ENCODE measurements around the gene ARHGEF7.
"Not testable (repeated sequence)": the region's sequence is repeated elsewhere in the genome, so short reads cannot be mapped to it uniquely, and the experiment has no call there.

Gene ARHGEF7

DNA sequence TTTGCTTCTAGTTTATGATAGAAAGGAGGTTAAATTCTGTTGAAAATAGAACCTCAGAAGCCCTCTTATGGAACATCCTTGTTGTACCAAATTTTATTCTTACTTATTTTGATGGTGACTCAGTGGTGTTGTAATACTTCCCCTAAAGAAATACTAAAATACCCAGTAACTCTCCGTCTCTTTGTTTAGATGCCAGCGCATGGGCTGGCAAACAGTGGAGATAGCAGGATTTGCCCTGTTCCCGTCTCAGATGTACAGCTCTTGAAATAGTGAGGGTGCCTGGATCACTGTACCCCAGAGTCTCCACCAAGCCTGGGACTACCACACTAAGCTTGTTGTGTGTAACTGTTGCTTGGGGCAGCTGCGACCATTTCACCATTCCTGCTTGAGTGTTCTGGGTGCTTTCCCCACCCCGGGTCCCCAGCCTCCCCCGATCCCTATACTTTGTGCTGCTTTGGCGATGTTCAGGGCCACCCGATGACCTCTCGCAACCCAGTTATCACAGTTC, 138.3 kb downstream of the ARHGEF7 start:
- no peak for DNase-seq (ENCODE audit: low spot score)

DNA sequence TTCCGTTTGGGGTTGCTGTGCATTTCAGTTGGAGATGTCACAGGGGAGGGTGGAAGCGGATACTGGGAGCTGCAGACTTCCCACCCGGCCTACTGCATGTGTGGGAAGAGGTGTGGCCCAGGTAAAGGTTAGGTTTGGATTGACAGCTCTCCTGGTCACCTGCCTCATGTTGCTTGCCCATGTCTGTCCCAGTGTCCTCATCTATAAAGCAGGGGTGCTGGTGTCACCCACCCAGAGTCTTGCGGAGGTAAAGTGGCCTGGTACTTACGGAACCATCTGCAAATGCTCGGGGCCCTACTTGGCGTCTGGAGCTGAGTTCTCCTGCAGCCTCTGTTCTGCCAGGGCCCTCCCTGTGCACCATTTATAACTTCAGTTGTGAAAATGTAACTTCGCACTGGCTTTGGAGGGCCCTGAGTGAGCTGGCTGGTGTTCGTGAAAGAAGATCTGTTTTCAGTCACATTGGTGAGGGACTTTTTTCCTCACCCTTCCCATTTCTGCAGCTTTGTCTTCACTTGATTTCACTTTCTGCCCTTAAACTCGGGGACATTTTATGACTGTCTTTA, 140.2 kb downstream of the ARHGEF7 start:
- DNase-seq (ENCODE audit: low spot score), result no peak

GRCh38 chr13:111256458-111256857, 141.3 kb downstream of the ARHGEF7 start:
- DNase-seq (ENCODE audit: low spot score), result no peak

DNA sequence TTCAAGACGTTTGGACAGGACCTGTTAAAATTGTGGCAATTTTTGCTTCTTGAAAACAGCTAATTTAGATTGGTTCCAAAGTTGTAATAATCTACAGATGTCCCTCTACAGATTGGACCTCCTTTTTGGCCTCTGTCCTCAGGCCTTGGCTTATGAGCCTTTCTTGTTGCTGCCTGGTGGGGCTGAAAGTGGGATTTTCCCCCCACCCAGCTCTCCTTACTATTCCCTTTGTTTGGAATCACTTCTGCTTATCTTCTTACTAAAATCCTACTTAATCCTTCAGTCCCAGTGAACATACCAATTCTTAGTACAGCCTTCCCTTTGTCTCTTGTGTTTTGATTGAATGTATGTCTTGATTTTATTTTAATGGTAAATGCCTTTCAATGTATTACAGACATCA, 141.8 kb downstream of the ARHGEF7 start:
- DNase-seq (ENCODE audit: low spot score), result no peak

- DNase-seq (ENCODE audit: low spot score), result not testable (repeated sequence)
Observed at GRCh38 chr13:111257899-111258298, 142.8 kb downstream of the ARHGEF7 start.

- no peak for DNase-seq (ENCODE audit: low spot score)
Observed at GRCh38 chr13:111258637-111259036, 143.5 kb downstream of the ARHGEF7 start.

GRCh38 chr13:111259058-111259457, 143.9 kb downstream of the ARHGEF7 start:
- DNase-seq (ENCODE audit: low spot score), result no peak

- DNase-seq (ENCODE audit: low spot score), result no peak
Observed at GRCh38 chr13:111261326-111261725, 146.2 kb downstream of the ARHGEF7 start.

GRCh38 chr13:111262281-111262680, 147.2 kb downstream of the ARHGEF7 start:
- no peak for DNase-seq (ENCODE audit: low spot score)

- DNase-seq (ENCODE audit: low spot score), result no peak
Observed at GRCh38 chr13:111262715-111263114, 147.6 kb downstream of the ARHGEF7 start.

DNA sequence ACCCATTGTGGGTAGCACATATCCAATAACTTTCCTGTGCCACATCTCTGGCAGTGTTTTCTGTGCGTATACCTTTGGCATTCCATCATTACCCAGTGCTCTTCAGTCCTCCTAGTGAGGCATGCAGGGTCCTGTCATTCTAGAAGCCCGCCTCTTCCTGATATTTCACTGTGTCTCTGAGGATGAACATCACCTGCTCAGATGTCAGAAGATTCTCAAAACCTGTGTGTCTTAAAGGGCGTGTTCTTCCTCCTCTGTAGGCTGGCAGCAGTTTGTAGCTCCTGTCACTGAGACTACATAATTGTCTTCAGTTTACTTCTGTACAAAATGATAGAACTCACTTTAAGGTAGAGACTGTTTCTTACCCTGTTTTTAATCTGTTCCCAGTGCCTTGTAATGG, 148.5 kb downstream of the ARHGEF7 start:
- no peak for DNase-seq (ENCODE audit: low spot score)

GRCh38 chr13:111265006-111265700, 150.0 kb downstream of the ARHGEF7 start:
- DNase-seq (ENCODE audit: low spot score), result no peak

- no peak for DNase-seq (ENCODE audit: low spot score)
Observed at GRCh38 chr13:111265701-111266035, 150.6 kb downstream of the ARHGEF7 start.

GRCh38 chr13:111267205-111267604, 152.1 kb downstream of the ARHGEF7 start:
- DNase-seq (ENCODE audit: low spot score), result no peak

- DNase-seq (ENCODE audit: low spot score), result no peak
Observed at GRCh38 chr13:111267784-111268183, 152.7 kb downstream of the ARHGEF7 start.

DNA sequence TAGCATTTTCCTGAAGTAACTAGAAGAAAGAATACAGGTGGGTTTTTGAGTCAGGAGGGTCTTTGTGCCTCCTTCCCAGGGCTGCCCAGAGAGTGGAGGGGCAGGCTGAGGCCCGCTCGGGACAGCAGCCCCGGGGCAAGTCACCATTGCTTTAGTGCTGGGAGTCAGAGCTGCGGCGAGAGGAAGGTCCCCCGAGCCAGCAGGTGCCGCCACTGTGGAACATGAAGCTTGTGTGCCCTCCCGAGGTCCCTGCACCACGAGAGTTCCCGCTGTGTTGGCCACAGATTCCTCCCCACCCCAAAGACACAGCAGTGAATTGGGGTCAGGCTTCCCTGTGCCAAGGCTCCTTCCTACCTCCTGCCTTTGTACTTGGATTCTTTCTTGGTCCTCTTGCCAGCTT, 154.4 kb downstream of the ARHGEF7 start:
- DNase-seq (ENCODE audit: low spot score), result no peak

DNA sequence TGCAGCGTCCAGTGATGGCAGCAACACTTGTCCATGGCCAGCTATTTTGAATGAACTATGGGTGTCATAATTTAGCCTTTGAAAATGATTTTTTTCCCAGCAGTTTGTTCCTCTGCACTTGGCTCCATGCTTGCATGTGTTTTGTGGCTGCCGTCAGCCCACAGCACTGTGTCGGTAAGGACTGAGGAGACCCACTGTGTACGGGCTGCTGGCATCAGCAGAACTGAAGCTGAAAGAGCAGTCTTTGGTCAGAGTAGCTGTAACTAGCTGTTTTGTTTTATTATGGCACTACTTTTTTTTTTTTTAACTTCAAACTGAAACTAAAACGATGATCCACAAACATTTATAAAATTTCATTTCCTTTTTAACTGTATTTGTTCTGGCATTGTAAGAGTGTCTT, 155.0 kb downstream of the ARHGEF7 start:
- DNase-seq (ENCODE audit: low spot score), result no peak

- DNase-seq (ENCODE audit: low spot score), result no peak
Observed at GRCh38 chr13:111270765-111271698, 155.9 kb downstream of the ARHGEF7 start.

- no peak for DNase-seq (ENCODE audit: low spot score)
Observed at GRCh38 chr13:111272117-111272516, 157.0 kb downstream of the ARHGEF7 start.

DNA sequence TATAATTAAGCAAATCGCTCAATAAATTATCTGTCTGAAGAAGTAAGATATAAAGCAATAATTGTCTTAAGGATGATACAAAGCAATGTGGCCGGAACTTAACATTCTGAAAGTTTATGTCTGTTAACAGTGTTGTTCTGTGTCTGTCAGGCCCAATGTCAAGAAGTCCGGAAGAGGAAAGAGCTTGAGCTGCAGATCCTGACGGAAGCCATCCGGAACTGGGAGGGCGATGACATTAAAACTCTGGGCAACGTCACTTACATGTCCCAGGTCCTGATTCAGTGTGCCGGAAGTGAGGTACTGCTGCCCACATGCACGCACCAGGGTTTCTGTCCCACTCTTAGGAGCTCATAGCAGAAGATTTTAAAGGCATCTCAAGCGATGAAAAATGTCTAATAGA, 160.3 kb downstream of the ARHGEF7 start:
- no peak for DNase-seq (ENCODE audit: low spot score)

GRCh38 chr13:111275995-111276618, 161.0 kb downstream of the ARHGEF7 start:
- DNase-seq (ENCODE audit: low spot score), result no peak

DNA sequence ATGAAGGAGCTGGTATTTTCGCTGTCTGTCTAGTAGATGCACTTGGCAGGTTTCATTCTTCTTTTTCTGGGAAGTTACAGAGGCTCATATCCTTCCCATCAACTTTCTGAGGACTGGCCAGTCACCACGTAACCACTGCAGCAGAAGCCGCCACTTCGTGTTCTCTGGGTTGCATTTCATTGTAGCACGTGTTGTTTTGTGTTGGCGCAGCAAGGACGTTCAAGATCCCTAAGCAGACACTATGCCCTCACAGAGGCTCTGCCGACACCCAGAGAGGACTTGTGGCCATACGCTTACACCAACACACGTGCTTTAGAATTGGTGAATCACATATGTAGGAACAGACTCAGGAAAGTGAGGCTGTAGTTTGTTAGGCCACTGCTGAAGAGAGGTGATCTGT, 163.1 kb downstream of the ARHGEF7 start:
- DNase-seq (ENCODE audit: low spot score), result no peak
